Progenitor cell of endocrine pancreas (in vitro differentiated cells): ENCODE data around the gene CEP152. TPM values are rescaled to one million over a fixed set of nuclear protein-coding genes. Genes with fewer than 3 reads are reported as not detected.
"Not testable (repeated sequence)": the region's sequence is repeated elsewhere in the genome, so short reads cannot be mapped to it uniquely, and the experiment has no call there.

Source experiments
- DNase-seq: peaks from one replicate; pipeline ENCODE4 v3.0.0; 2021; ENCODE audit warnings: low spot score; ENCODE audit not compliant: unreplicated experiment
- H3K27ac Mint-ChIP-seq: 2 replicates; pipeline ENCODE4 v1.8.0; 2021; ENCODE audit warnings: mild to moderate bottlenecking, moderate library complexity, mixed read lengths
- H3K27me3 Mint-ChIP-seq: 2 replicates; pipeline ENCODE4 v1.8.0; 2021; ENCODE audit warnings: mixed read lengths
- H3K36me3 Mint-ChIP-seq: 2 replicates; pipeline ENCODE4 v1.8.0; 2022; ENCODE audit warnings: mixed read lengths; ENCODE audit not compliant: insufficient read depth
- H3K4me1 Mint-ChIP-seq: 2 replicates; pipeline ENCODE4 v1.8.0; 2021; ENCODE audit warnings: low read depth, mixed read lengths
- H3K4me3 Mint-ChIP-seq: 2 replicates; pipeline ENCODE4 v1.8.0; 2021; ENCODE audit warnings: low read depth, mild to moderate bottlenecking, moderate library complexity, mixed read lengths
- H3K9me3 Mint-ChIP-seq: 2 replicates; pipeline ENCODE4 v1.8.0; 2021; ENCODE audit warnings: low read depth, mixed read lengths
- total RNA-seq: library from RNA; stranded (reverse); gene quantifications from 2 replicates; pipeline ENCODE4 v1.2.1, GENCODE V29; 2021
- TF ChIP-seq, protein P1 (sequence below): fragments of 200-600 bp; sonication (generic); IDR thresholded peaks from one replicate; pipeline ENCODE4 v1.5.0; 2021; ENCODE audit warnings: antibody characterized with exemption, mild to moderate bottlenecking; ENCODE audit not compliant: unreplicated experiment

Gene CEP152
- total RNA-seq, 1 donor from 2014 or later = 9.5 TPM

GRCh38 chr15:48795901-48796300, 15.0 kb downstream of the CEP152 start:
- Mint-ChIP-seq H3K36me3 (peaks cover 6% of the 10 kb centered on the region), H3K4me1 (peaks cover 6% of the 10 kb centered on the region), H3K4me3 (no peak overlapping the region), H3K27me3 (no peaks in the 10 kb centered on the region), H3K27ac (no peak overlapping the region), H3K9me3 (no peaks in the 10 kb centered on the region)
- TF ChIP-seq, protein P1, sequence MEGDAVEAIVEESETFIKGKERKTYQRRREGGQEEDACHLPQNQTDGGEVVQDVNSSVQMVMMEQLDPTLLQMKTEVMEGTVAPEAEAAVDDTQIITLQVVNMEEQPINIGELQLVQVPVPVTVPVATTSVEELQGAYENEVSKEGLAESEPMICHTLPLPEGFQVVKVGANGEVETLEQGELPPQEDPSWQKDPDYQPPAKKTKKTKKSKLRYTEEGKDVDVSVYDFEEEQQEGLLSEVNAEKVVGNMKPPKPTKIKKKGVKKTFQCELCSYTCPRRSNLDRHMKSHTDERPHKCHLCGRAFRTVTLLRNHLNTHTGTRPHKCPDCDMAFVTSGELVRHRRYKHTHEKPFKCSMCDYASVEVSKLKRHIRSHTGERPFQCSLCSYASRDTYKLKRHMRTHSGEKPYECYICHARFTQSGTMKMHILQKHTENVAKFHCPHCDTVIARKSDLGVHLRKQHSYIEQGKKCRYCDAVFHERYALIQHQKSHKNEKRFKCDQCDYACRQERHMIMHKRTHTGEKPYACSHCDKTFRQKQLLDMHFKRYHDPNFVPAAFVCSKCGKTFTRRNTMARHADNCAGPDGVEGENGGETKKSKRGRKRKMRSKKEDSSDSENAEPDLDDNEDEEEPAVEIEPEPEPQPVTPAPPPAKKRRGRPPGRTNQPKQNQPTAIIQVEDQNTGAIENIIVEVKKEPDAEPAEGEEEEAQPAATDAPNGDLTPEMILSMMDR = no peak
- no peak for DNase-seq

- TF ChIP-seq, protein P1 = no peak
- peak overlapping the region; percentile 86 for H3K27ac Mint-ChIP-seq
- no peak for DNase-seq
Observed at GRCh38 chr15:48794697-48795134, 16.2 kb downstream of the CEP152 start.

GRCh38 chr15:48792408-48792807, 18.5 kb downstream of the CEP152 start:
- Mint-ChIP-seq H3K4me1 (peaks cover 4% of the 10 kb centered on the region), H3K27ac (no peak overlapping the region), H3K27me3 (no peaks in the 10 kb centered on the region), H3K4me3 (no peak overlapping the region), H3K9me3 (no peaks in the 10 kb centered on the region), H3K36me3 (peaks cover 15% of the 10 kb centered on the region)
- TF ChIP-seq, protein P1 = no peak
- DNase-seq = no peak

More at GRCh38 chr15:48794697-48795134, 16.2 kb downstream of the CEP152 start:
- Mint-ChIP-seq H3K9me3 (no peaks in the 10 kb centered on the region), H3K4me1 (peaks cover 6% of the 10 kb centered on the region), H3K4me3 (no peak overlapping the region), H3K36me3 (peaks cover 12% of the 10 kb centered on the region), H3K27me3 (no peaks in the 10 kb centered on the region)

DNA sequence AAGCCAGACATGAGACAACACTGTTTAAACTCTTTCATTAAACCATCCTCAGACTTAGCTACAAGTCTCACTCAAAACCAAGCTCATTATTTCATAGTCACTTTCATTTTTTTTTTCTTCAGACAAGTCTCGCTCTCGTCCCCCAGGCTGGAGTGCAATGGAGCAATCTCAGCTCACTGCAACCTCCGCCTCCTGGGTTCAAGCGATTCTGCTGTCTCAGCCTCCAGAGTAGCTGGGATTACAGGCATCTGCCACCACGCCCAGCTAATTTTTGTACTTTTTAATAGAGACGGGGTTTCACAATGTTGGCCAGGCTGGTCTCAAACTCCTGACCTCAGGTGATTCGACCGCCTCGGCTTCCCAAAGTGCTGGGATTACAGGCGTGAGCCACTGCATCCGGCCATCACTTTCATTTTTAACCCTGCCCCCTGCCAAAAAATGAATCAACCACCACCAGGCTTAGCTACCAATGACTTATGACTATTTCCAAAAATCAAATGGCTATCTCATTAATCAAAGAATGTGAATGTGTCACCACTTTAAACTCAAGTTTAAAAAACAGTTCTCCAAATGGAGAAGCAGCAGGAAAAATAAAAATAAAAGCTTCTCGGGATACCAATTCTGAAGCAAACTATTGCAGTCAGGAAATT, 20.3 kb downstream of the CEP152 start:
- H3K4me3 Mint-ChIP-seq, H3K4me1 Mint-ChIP-seq, DNase-seq, H3K27ac Mint-ChIP-seq, H3K9me3 Mint-ChIP-seq, H3K27me3 Mint-ChIP-seq: not testable (repeated sequence)
- H3K36me3 Mint-ChIP-seq = peaks cover 15% of the 10 kb centered on the region

GRCh38 chr15:48785712-48786111, 25.2 kb downstream of the CEP152 start:
- TF ChIP-seq, protein P1 = no peak
- no peaks in the 10 kb centered on the region for H3K27me3 Mint-ChIP-seq
- DNase-seq = no peak
- no peaks in the 10 kb centered on the region for H3K9me3 Mint-ChIP-seq
- H3K27ac Mint-ChIP-seq = no peak overlapping the region
- peaks cover 14% of the 10 kb centered on the region for H3K36me3 Mint-ChIP-seq
- no peak overlapping the region for H3K4me3 Mint-ChIP-seq
- peaks cover 15% of the 10 kb centered on the region for H3K4me1 Mint-ChIP-seq

DNA sequence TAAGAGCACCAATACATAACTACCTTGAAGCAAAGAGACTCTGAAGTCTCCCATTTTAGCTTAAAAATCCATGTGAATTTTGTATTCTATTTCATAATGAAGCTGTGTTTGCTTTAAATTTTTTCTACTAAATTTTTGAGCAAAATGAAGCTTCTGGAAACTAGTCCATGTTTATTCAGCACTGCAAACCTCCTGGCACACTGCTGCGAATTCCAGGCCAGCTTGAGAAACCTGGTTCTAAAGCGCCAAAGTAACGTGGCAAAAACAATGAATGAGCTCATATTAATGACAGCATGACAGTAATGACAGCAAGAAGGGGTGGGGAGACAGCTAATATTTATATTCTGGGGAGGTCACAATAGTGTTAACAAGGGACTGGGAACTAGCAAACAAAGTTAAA, 25.7 kb downstream of the CEP152 start:
- TF ChIP-seq, protein P1 = no peak
- DNase-seq = no peak
- Mint-ChIP-seq H3K27me3 (no peaks in the 10 kb centered on the region), H3K4me3 (no peak overlapping the region), H3K36me3 (peaks cover 12% of the 10 kb centered on the region), H3K4me1 (peaks cover 15% of the 10 kb centered on the region), H3K9me3 (no peaks in the 10 kb centered on the region), H3K27ac (no peak overlapping the region)
